Gastrocnemius medialis (tissue), 4 donors: Measurements from ENCODE around the gene GBX1.

Experiments used
- CTCF ChIP-seq, 5 experiments: fragments of 450-650 bp in 3 of 5; fragments of 200-600 bp in 2 of 5; sonication (generic) in 2 of 5; IDR thresholded peaks in 4 of 5; conservative IDR thresholded peaks in 1 of 5; 1 replicate in 4 of 5; 2 replicates in 1 of 5; pipeline ENCODE4 v1.5.1; 2016 to 2019; ENCODE audit warnings: antibody characterized with exemption in 5 of 5, mild to moderate bottlenecking in 3 of 5, moderate library complexity in 3 of 5
- POLR2A ChIP-seq, 2 donors: fragments of 450-650 bp; IDR thresholded peaks; one replicate each; pipeline ENCODE4 v1.6.1; 2017; ENCODE audit warnings: antibody characterized with exemption in 2 of 2, mild to moderate bottlenecking in 2 of 2, moderate library complexity in 2 of 2

GRCh38 chr7:151186640-151187408 lies 19.3 kb upstream of the GBX1 start, which contains the start of gene ASB10:
- TF ChIP-seq CTCF (IDR thresholded peaks at IDR 0.05 in 4 of 5, conservative IDR thresholded peaks at IDR 0.05 in 1 of 5), result no peak
- peak; percentile 71 to 72 for TF ChIP-seq POLR2A (IDR thresholded peaks at IDR 0.05)
